ENCODE measurements around the gene ITPKB.

- TF ChIP-seq CTCF (IDR thresholded peaks at IDR 0.05; ENCODE audit: low read depth, low read length) (no peak), POLR2A (IDR thresholded peaks at IDR 0.05; ENCODE audit: extremely low read depth, insufficient read length) (no peak), MAX (IDR thresholded peaks at IDR 0.05; ENCODE audit: low read depth, low read length) (no peak)
These were observed 74.5 kb downstream of the ITPKB start for GRCh38 chr1:226664413-226665101.
